ENCODE measurements around the gene SSR1.
A peak's percentile ranks its signal among the peaks of the same experiment; 100 is the strongest.
"Not testable (repeated sequence)": the region's sequence is repeated elsewhere in the genome, so short reads cannot be mapped to it uniquely, and the experiment has no call there.

The SSR1 gene

DNA sequence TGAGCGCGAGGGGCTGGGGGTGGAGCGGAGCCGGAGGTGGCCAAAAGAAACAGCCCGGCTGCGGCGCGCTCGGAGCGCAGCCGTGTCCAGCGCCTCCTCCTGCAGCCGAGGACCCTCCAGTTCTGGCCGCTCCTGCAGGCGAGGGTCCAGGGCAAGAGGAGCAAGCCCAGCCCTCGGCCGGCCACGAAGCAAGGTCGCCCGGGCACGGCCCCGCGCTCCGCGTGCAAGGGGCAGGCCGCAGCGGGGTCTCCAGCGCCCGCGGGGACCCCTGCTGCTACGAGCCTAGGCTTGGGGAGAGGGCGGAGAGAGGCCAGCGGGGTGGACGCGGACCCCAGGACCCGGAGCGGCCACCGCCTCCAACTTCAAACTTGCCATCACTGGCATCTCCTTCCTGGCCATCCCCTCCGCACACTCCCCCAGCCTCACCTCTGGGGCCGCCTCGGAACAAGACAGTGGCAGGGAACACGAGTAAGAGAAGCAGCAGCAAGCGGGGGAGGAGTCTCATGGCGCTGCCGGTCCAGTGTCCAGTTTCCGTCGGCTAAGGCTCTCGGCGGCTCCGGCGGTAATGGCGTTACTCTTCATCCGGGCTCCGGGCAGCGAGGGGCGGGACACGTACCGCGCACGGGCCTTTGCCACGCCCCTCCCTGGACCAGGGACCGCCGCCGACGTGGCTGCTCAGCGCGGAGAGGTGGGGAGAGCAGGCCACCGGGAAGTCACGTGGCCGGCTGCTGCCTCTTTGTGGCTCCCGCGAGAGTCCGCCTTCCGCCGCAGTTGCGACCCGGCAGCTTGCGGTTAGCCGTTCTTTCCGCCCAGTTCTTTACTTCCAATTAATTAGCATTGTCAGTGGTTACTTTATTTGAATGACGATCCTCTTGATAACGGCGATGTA lies at the start of gene SSR1:
Gene SSR1 (minus strand): TSS at position 584 of the 889 bp plus-strand sequence. CDS start 79 bp downstream, at position 505.
- DNase-seq: peak; percentile 79 to 99 (median 97)

- DNase-seq: not testable (repeated sequence)
Measured at GRCh38 chr6:7351916-7352315, 38.9 kb upstream of the SSR1 start.

DNA sequence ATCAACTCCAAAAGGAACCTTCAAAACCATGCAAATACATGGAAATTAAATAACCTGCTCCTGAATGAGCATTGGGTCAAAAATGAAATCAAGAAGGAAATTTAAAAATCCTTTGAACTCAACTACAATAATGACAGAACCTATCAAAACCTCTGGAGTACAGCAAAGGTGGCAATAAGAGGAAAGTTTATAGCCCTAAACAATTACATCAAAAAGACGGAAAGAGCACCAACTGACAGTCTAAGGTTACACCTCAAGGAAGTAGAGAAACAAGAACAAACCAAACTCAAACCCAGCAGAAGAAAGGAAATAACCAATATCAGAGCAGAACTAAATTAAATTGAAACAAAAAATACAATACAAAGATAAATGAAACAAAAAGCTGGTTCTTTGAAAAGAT lies 37.6 kb upstream of the SSR1 start:
- DNase-seq: not testable (repeated sequence)

GRCh38 chr6:7347551-7347997 lies 34.6 kb upstream of the SSR1 start:
- DNase-seq: not testable (repeated sequence)

DNA sequence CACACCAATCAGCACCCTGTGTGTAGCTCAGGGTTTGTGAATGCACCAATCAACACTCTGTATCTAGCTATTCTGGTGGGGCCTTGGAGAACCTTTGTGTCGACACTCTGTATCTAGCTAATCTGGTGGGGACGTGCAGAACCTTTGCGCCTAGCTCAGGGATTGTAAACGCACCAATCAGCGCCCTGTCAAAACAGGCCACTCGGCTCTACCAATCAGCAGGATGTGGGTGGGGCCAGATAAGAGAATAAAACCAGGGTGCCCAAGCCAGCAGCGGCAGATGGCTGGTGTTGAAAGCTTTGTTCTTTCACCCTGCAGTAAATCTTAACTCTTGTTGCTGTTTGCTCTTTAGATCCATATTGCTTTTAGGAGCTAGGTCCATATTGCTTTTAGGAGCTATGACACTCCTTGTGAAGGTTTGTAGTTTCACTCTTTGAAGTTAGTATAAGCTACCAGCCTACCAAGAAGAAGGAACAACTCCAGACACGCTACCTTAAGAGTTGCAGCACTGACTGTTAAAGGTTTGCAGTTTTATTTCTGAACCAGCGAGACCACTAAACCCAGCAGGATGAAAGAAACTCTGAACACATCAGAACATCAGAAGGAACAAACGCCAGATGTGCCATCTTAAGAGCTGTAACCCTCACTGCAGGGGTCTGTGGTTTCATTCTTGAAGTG lies 31.9 kb upstream of the SSR1 start:
- not testable (repeated sequence) for DNase-seq

- DNase-seq: no peak
Measured at GRCh38 chr6:7343546-7344475, 30.8 kb upstream of the SSR1 start.

GRCh38 chr6:7341989-7342742 lies 29.2 kb upstream of the SSR1 start:
- no peak for DNase-seq

GRCh38 chr6:7341271-7341670 lies 28.3 kb upstream of the SSR1 start:
- DNase-seq: no peak

- DNase-seq: not testable (repeated sequence)
Measured at GRCh38 chr6:7339007-7339732, 26.2 kb upstream of the SSR1 start.

- no peak for DNase-seq
Measured at GRCh38 chr6:7338031-7338430, 25.0 kb upstream of the SSR1 start.

DNA sequence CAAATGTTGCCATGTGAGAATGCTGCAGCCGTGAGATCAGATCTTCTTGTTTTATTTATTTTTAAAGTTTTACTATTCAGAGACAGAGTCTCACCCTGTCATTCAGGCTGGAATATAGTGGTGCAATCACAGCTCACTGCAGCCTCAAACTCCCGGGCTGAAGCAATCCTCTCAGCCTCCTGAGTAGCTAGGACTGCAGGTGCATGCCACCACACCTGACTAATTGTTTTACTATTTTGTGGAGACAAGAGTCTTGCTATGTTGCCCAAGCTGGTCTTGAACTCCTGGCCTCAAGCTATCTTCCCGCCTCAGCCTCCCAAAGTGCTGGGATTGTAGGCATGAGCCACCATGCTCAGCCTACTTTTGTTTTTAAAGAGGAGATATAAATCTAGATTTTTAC lies 22.5 kb upstream of the SSR1 start:
- no peak for DNase-seq

- no peak for DNase-seq
Measured at GRCh38 chr6:7334685-7335084, 21.7 kb upstream of the SSR1 start.

GRCh38 chr6:7332090-7332745 lies 19.2 kb upstream of the SSR1 start:
- DNase-seq: peak in 1 of 58 donors; percentile 25

- DNase-seq: no peak
Measured at GRCh38 chr6:7331452-7331851, 18.5 kb upstream of the SSR1 start.

DNA sequence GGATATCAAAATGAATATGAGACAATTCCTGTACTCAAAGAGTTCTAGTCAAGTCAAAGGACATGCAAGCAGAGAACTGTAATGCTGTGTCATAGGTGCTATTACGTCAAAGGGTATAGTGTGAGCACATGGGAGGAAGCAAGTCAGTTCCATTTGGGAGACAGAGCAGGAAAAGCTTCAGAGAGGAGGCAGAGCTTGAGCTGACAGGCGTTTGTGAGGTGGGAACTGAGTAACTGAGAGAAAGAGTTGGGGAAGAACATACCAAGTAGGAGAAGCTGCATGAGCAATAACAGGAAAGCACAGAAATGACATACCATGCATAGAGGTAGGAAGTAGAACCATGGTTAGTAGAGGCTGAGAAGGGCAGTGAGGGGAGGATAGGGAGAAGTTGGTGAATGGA lies 15.2 kb upstream of the SSR1 start:
- no peak for DNase-seq

DNA sequence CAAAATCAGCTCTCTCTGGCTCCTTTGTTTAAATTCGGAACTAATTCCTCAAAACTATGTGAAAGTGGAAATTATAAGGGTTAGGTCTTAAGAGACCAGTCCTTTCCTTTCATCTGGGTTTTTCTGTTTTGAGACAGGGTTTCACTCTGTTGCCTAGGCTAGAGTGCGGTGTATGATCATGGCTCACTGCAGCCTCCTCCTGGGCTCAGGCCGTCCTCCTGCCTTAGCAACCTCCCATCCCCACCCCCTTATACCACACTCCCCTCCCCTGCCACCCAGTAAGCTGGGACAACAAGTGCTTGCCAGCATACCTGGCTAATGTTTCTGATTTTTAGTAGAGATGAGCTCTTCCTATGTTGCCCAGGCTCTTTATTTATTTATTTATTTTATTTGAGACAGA lies 12.8 kb upstream of the SSR1 start:
- no peak for DNase-seq

DNA sequence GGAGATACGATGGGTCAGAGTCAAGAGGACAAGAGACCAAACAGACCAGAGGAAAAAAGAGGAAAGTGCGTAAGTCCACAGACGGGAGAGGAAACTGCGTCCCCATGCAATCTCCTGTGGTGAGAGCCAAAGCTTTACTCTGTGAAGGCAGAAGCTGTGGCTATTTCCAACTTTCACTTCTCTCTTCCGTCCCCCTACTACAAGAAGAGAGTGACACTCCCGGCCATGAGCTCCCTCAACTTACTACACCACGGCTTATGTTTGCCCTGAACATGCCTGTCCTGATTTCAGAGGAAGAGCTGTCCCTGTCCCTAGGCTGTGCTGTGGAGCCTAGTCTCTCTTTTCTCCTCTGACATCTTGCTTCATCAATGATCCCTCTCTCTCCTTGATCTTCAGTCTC lies 11.5 kb upstream of the SSR1 start:
- DNase-seq: peak in 20 of 58 donors; percentile 2 to 52 (median 15)

GRCh38 chr6:7323074-7323473 lies 10.1 kb upstream of the SSR1 start:
- DNase-seq: no peak

DNA sequence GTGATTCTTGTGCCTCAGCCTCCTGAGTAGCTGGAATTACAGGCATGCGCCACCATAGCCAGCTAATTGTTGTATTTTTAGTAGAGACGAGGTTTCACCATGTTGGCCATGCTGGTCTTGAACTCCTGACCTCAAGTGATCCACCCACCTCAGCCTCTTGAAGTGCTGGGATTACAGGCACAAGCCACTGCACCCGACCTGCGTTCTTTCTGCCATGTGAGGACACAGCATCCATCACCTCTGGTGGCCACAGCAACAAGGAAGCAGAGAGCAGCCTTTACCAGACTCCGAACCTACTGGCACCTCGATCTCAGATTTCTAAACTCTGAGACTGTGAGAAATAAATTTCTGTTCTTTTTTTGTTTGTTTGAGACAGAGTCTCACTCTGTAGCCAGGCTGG lies 8.9 kb upstream of the SSR1 start:
- DNase-seq: not testable (repeated sequence)

All from anterior cingulate cortex (tissue), 58 donors.